GM18861 (cell line): ENCODE data around the gene ANKFN1.

Experiments used
- ATAC-seq: cut with Tn5 transposase; IDR thresholded peaks from one replicate; pipeline ENCODE4 v1.9.1; 2021; ENCODE audit not compliant: unreplicated experiment

Gene ANKFN1

DNA sequence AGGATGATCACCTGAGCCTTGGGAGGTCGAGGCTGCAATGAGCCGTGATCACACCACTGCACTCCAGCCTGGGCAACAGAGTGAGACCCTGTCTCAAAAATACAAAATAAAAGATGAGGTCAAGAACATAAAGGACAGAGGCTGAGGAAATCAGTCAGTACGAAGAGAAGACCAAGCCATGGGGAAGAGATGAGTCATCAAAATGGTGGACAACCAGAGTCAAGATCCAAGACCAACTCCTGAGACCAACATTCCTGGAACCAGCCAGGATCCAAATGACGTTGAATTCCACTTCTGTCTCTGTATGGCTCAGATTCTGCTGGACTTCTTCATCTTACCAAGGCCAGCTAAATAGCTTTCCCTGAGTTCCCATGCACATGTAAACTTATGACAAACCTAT, 395.4 kb downstream of the ANKFN1 start:
- no peak for ATAC-seq

GRCh38 chr17:56549501-56549900, 396.2 kb downstream of the ANKFN1 start:
- no peak for ATAC-seq

- ATAC-seq, result no peak
Observed at GRCh38 chr17:56557682-56558081, 404.4 kb downstream of the ANKFN1 start.

DNA sequence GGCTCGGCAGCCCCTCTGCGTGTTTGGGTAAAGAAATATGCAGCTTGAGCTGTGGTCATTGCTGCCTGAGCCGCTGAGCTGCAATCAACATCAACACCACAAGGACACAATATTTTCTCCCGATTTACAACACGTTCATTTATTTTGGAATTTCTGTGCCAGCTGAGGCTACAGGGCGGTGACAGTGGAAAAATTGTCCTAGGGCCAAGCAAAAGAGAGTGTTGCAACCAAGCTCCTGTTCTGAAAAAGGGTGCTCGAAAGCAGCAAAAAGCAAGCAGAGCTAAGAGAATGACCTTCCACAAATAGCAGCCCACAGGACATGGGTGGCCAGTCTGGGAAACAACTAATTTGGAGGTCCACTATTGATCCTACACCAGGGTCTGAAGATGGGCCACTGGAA, 404.8 kb downstream of the ANKFN1 start:
- no peak for ATAC-seq
